ENCODE measurements around the gene CENPO.

GRCh38 chr2:24866946-24867345 lies 73.7 kb downstream of the CENPO start:
- TF ChIP-seq EZH2phosphoT487 (IDR thresholded peaks at IDR 0.05; ENCODE audit: insufficient read depth, low read depth) (no peak), EZH2 (IDR thresholded peaks at IDR 0.05; ENCODE audit: insufficient read depth, poor library complexity, severe bottlenecking) (no peak)

Measured in GM23248 (cell line).